Measurements from ENCODE around the gene GPRC5A.

DNA sequence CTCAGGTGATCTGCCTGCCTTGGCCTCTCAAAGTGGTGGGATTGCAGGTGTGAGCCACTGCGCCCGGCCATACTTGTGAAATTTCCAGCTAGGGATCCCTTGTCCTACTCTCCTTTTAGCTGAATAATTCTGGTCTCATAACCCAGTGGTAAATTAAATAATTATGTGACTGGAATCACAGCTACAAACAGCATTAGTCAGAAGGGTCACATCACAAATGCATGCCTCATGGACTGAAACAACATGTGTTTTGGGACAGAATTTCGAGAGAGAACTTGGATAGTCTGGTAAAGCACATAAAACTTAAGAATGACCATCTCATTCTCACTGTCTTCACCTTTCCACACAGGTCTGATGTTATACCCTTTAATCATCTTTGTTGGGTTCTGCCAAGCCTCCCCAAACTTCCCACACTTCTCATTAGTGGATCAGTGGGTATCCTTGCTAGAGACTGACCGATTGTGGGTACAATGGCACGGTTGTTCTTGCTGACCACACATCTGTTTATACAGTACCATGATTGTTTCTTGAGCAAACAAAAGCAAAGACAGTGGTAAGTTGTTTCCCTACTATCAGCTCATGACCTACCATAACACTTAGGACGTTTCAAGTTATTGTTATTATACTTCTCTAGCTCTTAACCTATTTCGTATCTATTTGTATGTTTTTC is 55.5 kb downstream of the GPRC5A start:
- TF ChIP-seq EP300 (IDR thresholded peaks at IDR 0.05) (no peak), POLR2A (IDR thresholded peaks at IDR 0.05) (no peak), POLR2AphosphoS5 (IDR thresholded peaks at IDR 0.05) (no peak)
- TF ChIP-seq, protein P1, sequence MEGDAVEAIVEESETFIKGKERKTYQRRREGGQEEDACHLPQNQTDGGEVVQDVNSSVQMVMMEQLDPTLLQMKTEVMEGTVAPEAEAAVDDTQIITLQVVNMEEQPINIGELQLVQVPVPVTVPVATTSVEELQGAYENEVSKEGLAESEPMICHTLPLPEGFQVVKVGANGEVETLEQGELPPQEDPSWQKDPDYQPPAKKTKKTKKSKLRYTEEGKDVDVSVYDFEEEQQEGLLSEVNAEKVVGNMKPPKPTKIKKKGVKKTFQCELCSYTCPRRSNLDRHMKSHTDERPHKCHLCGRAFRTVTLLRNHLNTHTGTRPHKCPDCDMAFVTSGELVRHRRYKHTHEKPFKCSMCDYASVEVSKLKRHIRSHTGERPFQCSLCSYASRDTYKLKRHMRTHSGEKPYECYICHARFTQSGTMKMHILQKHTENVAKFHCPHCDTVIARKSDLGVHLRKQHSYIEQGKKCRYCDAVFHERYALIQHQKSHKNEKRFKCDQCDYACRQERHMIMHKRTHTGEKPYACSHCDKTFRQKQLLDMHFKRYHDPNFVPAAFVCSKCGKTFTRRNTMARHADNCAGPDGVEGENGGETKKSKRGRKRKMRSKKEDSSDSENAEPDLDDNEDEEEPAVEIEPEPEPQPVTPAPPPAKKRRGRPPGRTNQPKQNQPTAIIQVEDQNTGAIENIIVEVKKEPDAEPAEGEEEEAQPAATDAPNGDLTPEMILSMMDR (IDR thresholded peaks at IDR 0.05), result no peak

Measured in sigmoid colon (tissue), 4 donors.